VCaP (cell line): ENCODE data around the gene FCHSD2.

Experiments used
- H3K27ac ChIP-seq: fragments of 450-650 bp; 2 replicates; pipeline ENCODE4 v1.5.1; 2017
- TF ChIP-seq, protein P1 (sequence below): fragments of 450-650 bp; conservative IDR thresholded peaks from 2 replicates; pipeline ENCODE4 v1.5.1; 2017; ENCODE audit warnings: mild to moderate bottlenecking, moderate library complexity

The FCHSD2 gene

DNA sequence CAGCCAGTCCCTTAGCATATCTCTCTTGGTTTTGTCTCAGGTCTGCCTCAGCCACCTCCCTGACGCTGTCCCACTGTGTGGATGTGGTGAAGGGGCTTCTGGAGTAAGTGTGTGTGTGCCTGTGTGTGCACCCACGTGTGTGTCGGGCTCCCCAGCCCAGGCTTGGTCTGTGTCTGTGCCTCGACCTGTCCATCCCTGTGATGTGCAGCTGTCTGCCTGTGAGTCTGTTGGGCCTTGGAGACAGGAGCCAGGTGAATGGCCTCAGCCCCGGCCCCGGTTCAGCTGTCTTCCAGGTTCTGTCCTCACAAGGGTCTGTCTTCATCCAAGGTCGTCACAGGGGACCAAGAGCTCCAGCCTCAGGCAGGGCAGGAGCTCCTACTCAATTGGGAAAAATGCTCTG, 318.1 kb downstream of the FCHSD2 start:
- no peak overlapping the region for H3K27ac ChIP-seq

DNA sequence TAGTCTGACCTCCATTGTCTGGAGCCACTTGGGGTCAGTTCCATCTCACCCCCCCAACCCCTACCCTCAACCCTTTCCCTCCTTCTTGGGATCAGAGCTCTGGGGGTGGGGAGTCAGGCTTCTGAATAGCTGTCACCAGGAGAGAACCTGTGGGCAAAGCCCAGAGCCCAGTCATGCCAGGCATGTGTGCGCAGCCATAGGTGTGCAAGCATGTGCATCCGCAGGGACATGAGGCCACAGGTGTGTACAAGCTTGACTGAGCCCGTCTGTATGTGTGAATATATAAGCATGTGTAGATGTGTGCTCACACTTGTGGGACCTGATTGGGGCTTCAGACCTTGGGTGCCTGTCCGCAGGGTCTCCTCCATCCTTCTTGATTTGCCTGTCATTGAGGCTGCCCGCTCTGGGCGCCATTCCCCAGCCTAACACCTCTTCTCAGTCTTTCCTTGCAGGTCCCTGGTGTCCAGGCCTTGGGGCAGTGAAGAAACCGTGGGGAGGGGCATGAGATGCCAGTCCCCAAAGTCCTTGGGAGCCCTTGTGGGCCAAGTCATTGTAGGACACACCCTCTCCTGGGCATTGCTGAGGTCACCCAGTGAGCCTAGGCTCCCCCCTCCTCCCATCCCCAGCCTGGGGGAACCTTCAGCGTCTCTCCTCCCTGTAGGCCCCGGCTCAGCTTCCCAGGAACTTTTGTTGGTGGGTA, 318.9 kb downstream of the FCHSD2 start:
- TF ChIP-seq, protein P1, sequence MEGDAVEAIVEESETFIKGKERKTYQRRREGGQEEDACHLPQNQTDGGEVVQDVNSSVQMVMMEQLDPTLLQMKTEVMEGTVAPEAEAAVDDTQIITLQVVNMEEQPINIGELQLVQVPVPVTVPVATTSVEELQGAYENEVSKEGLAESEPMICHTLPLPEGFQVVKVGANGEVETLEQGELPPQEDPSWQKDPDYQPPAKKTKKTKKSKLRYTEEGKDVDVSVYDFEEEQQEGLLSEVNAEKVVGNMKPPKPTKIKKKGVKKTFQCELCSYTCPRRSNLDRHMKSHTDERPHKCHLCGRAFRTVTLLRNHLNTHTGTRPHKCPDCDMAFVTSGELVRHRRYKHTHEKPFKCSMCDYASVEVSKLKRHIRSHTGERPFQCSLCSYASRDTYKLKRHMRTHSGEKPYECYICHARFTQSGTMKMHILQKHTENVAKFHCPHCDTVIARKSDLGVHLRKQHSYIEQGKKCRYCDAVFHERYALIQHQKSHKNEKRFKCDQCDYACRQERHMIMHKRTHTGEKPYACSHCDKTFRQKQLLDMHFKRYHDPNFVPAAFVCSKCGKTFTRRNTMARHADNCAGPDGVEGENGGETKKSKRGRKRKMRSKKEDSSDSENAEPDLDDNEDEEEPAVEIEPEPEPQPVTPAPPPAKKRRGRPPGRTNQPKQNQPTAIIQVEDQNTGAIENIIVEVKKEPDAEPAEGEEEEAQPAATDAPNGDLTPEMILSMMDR, result no peak
- H3K27ac ChIP-seq, result no peak overlapping the region

More for the DNA sequence above, 318.1 kb downstream of the FCHSD2 start:
- TF ChIP-seq, protein P1, result no peak

DNA sequence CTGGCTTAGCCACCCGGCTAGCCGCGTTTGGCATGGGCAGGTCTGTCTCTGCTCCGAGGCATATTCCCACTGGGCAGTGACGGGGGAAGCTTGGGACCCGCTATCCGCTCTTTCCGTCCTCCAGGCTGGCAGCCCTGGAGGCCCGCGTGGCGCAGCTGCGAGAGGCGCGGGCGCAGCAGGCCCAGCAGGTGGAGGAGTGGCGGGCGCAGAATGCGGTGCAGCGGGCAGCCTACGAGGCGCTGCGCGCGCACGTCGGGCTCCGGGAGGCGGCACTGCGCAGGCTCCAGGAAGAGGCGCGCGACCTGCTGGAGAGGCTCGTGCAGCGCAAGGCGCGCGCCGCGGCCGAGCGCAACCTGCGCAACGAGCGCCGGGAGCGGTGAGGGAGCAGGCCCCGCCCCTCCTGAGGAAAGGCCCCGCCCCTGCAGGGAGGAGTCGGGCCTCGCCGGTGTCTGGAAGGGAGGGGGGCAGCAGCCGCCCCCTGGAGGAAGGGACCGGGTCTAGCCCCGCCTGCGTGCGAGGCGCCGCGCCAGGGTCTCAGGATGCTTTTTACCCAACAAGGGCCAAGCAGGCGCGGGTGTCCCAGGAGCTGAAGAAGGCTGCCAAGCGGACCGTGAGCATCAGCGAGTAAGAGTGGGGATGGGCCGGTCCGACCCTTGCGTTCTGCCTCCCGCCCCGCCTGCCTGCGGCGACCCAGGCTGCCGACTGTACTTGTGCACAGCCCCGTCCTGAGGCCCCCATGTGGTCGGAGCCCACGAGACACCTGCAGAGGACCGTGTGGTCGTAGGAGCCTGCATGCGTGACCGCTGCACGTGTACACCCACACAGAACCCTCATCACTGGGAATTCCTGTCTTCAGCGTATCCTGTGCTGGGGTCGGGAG, 320.0 kb downstream of the FCHSD2 start:
- TF ChIP-seq, protein P1, result peak; percentile 28; the same call in 1 of the 2 replicates
- peak overlapping the region; percentile 82 for H3K27ac ChIP-seq

DNA sequence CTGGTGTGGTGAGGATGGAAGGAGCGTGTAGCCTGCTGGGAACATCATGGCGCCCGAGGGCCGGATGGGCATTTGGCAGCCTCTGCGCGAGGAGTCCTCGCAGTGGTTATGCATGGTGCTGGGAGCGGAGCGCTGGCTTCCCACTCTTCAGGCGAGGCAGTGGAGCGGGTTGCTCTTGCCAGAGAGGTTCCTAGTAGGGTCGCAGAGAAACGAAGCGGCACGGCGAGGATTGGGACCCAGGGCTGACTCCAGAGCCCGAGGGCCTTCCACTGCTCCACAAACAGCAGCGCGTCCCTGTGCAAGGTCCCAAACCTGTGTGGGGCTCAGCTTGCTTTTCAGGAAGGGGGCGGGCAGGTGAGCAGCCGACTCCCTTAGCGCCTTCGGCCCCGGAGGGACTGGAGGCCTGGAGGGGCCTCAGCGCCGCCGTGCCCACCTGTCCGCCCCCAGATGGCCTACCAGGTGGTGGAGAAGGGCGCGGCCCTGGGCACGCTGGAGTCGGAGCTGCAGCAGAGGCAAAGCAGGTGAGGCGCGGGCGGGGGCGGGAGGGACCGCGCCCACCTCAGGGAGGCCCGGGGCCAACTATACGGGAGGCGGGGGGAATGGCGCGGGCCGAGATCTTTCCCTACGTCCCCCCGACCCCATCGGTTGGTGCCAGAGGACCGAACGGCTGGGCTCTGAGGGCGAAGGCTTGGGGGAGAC, 320.7 kb downstream of the FCHSD2 start:
- TF ChIP-seq, protein P1, result no peak
- peak overlapping the region; percentile 82 for H3K27ac ChIP-seq

DNA sequence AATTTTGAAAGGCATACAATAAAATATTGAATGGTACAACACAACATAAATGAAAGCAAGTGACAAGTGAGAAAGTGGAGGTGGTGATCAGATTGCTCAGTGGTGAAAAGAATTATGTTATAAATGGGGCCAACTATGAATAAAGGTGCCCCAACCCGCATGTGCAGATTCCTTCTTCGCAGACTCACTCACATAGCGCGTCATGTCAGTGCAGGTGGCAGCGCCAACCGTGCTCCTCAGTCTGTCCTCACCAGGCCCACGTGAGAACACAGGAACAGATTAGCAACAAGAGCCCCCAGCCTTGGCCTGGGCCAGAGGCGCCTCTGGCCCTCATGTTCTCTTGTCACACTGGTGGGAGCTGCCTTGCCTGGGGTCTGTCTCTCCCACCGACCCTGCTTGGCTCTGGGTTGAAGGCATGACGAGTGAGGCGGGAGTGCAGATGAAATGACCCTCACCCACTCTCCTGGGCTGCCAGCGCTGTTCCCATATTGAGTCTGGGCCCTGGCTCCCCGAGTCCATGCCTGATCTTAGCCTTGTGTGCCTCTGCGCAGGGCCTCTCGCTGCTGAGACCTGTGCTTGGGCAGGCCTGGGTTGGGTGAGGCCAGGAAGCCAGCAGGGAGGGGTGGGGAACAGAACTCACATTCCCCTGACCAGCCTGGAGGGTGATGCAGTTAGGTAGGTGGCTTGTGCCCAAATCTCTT, 321.5 kb downstream of the FCHSD2 start:
- H3K27ac ChIP-seq, result peak overlapping the region; percentile 82
- TF ChIP-seq, protein P1, result no peak

DNA sequence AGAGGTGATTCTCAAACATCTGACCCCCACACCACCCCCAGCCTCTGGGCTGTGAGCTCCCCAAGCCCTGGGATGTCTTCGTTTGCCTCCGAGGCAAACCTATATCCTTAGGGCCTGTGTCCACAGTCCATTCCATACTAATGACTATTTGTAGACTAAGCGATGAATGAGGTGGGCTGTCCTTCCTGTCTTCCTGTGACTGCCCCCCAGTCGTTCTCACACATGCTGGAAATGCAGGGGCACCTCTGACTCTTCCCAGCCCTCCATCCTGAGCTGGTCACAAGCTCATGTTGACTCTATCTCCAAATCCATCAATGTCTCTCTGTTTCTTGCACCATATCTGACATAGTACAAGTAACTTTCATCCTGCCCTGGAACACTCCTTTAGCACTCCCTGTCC, 323.1 kb downstream of the FCHSD2 start:
- no peak overlapping the region for H3K27ac ChIP-seq
- TF ChIP-seq, protein P1, result no peak
